NCI-H146 (cell line): ENCODE measurements around the gene PDE4D.
"Not testable (repeated sequence)": the region's sequence is repeated elsewhere in the genome, so short reads cannot be mapped to it uniquely, and the experiment has no call there.

Experiments used
- DNase-seq: peaks from one replicate; lab custom pipeline; 2025; lab: John Stamatoyannopoulos, UW

Gene PDE4D

GRCh38 chr5:59608745-59609144 is 284.8 kb downstream of the PDE4D start:
- DNase-seq = no peak

- peak; percentile 74 for DNase-seq
Observed at GRCh38 chr5:59607138-59607765, 286.3 kb downstream of the PDE4D start.

- DNase-seq = no peak
Observed at GRCh38 chr5:59605915-59606314, 287.6 kb downstream of the PDE4D start.

- no peak for DNase-seq
Observed at GRCh38 chr5:59604111-59604510, 289.4 kb downstream of the PDE4D start.

GRCh38 chr5:59600998-59601397 is 292.5 kb downstream of the PDE4D start:
- no peak for DNase-seq

- DNase-seq = no peak
Observed at GRCh38 chr5:59600153-59600552, 293.4 kb downstream of the PDE4D start.

- no peak for DNase-seq
Observed at GRCh38 chr5:59599729-59600128, 293.8 kb downstream of the PDE4D start.

GRCh38 chr5:59598547-59598874 is 295.0 kb downstream of the PDE4D start:
- peak; percentile 31 for DNase-seq

GRCh38 chr5:59597690-59598546 is 295.6 kb downstream of the PDE4D start:
- no peak for DNase-seq

- no peak for DNase-seq
Observed at GRCh38 chr5:59596586-59597350, 296.8 kb downstream of the PDE4D start.

GRCh38 chr5:59594118-59594517 is 299.4 kb downstream of the PDE4D start:
- not testable (repeated sequence) for DNase-seq

GRCh38 chr5:59593439-59594007 is 300.0 kb downstream of the PDE4D start:
- DNase-seq = no peak

- DNase-seq = no peak
Observed at GRCh38 chr5:59592101-59592500, 301.4 kb downstream of the PDE4D start.

- no peak for DNase-seq
Observed at GRCh38 chr5:59591162-59591561, 302.4 kb downstream of the PDE4D start.

- no peak for DNase-seq
Observed at GRCh38 chr5:59588922-59589321, 304.6 kb downstream of the PDE4D start.

- DNase-seq = peak; percentile 93
Observed at GRCh38 chr5:59587489-59588337, 305.8 kb downstream of the PDE4D start.

- DNase-seq = peak; percentile 17
Observed at GRCh38 chr5:59586841-59587240, 306.7 kb downstream of the PDE4D start.

GRCh38 chr5:59584858-59585846 is 308.4 kb downstream of the PDE4D start:
- DNase-seq = peak; percentile 35

- DNase-seq = peak; percentile 49
Observed at GRCh38 chr5:59583810-59584562, 309.5 kb downstream of the PDE4D start.
